ENCODE measurements around the gene SIMC1.

The SIMC1 gene

GRCh38 chr5:176317534-176318374, 79.5 kb downstream of the SIMC1 start:
- no peak for DNase-seq

- DNase-seq: no peak
Observed at GRCh38 chr5:176319827-176320554, 81.8 kb downstream of the SIMC1 start.

GRCh38 chr5:176320577-176320976, 82.4 kb downstream of the SIMC1 start:
- DNase-seq: no peak

GRCh38 chr5:176334031-176334770, 96.0 kb downstream of the SIMC1 start:
- no peak for DNase-seq

- DNase-seq: no peak
Observed at GRCh38 chr5:176337913-176338312, 99.7 kb downstream of the SIMC1 start.

GRCh38 chr5:176339304-176339703, 101.1 kb downstream of the SIMC1 start:
- no peak for DNase-seq

GRCh38 chr5:176341325-176342157, 103.3 kb downstream of the SIMC1 start:
- no peak for DNase-seq

GRCh38 chr5:176342158-176342483, 103.9 kb downstream of the SIMC1 start:
- no peak for DNase-seq

GRCh38 chr5:176342766-176343458, 104.7 kb downstream of the SIMC1 start:
- DNase-seq: no peak

- no peak for DNase-seq
Observed at GRCh38 chr5:176350416-176350815, 112.2 kb downstream of the SIMC1 start.

GRCh38 chr5:176352116-176352878, 114.1 kb downstream of the SIMC1 start:
- no peak for DNase-seq

GRCh38 chr5:176353533-176353932, 115.3 kb downstream of the SIMC1 start:
- no peak for DNase-seq

- no peak for DNase-seq
Observed at GRCh38 chr5:176355400-176356178, 117.4 kb downstream of the SIMC1 start.

- DNase-seq: no peak
Observed at GRCh38 chr5:176356179-176356566, 117.9 kb downstream of the SIMC1 start.

- DNase-seq: peak; percentile 53
Observed at GRCh38 chr5:176359658-176360057, 121.4 kb downstream of the SIMC1 start.

- DNase-seq: peak; percentile 23
Observed at GRCh38 chr5:176360894-176361436, 122.7 kb downstream of the SIMC1 start.

- peak; percentile 93 for DNase-seq
Observed at GRCh38 chr5:176361437-176362232, 123.4 kb downstream of the SIMC1 start, which contains the start of gene KIAA1191. TSS of gene KIAA1191 (minus strand) at chr5:176361764. CDS start at chr5:176359508, 2,256 bp downstream.

- DNase-seq: peak; percentile 22
Observed at GRCh38 chr5:176362233-176362490, 123.9 kb downstream of the SIMC1 start.

- peak; percentile 7 for DNase-seq
Observed at GRCh38 chr5:176364765-176365350, 126.6 kb downstream of the SIMC1 start.
